Loucy (cell line): Measurements from ENCODE around the gene CDS2.

ENCODE experiments used
- H2AFZ ChIP-seq: fragments of 200-600 bp; sonication (generic); 2 replicates; pipeline ENCODE4 v1.6.0; 2016; ENCODE audit warnings: antibody characterized with exemption, mild to moderate bottlenecking, low read length, moderate library complexity
- H3F3A ChIP-seq: fragments of 200-600 bp; 2 replicates; pipeline ENCODE4 v1.6.0; 2016; ENCODE audit warnings: antibody characterized with exemption, low read depth, mild to moderate bottlenecking
- H3K27me3 ChIP-seq: fragments of 200-600 bp; sonication (generic); 2 replicates; pipeline ENCODE4 v1.6.1; 2014; ENCODE audit warnings: low read length, mild to moderate bottlenecking; ENCODE audit not compliant: insufficient read depth, poor library complexity, severe bottlenecking
- H3K36me3 ChIP-seq: fragments of 200-600 bp; sonication (generic); 2 replicates; pipeline ENCODE4 v1.6.1; 2016; ENCODE audit warnings: low read length; ENCODE audit not compliant: insufficient read depth
- H3K4me1 ChIP-seq: fragments of 200-600 bp; sonication (generic); 2 replicates; pipeline ENCODE4 v1.5.1; 2014; ENCODE audit warnings: low read length, mild to moderate bottlenecking; ENCODE audit not compliant: insufficient read depth, poor library complexity, severe bottlenecking
- H3K4me2 ChIP-seq: fragments of 200-600 bp; sonication (generic); 2 replicates; pipeline ENCODE4 v1.6.0; 2014; ENCODE audit warnings: antibody characterized with exemption, low read length, low read depth, mild to moderate bottlenecking; ENCODE audit not compliant: poor library complexity, severe bottlenecking
- H3K4me3 ChIP-seq: fragments of 200-600 bp; sonication (generic); 2 replicates; pipeline ENCODE4 v1.5.1; 2014; ENCODE audit warnings: low read length, mild to moderate bottlenecking, mixed read lengths; ENCODE audit not compliant: poor library complexity, severe bottlenecking
- H3K79me2 ChIP-seq: fragments of 200-600 bp; sonication (generic); 2 replicates; pipeline ENCODE4 v1.6.1; 2014; ENCODE audit warnings: low read length; ENCODE audit not compliant: insufficient read depth
- H3K9ac ChIP-seq: fragments of 200-600 bp; sonication (generic); 2 replicates; pipeline ENCODE4 v1.6.0; 2014; ENCODE audit warnings: mild to moderate bottlenecking, low read depth, low read length, moderate library complexity; ENCODE audit not compliant: poor library complexity, severe bottlenecking
- H3K9me2 ChIP-seq: fragments of 200-600 bp; sonication (generic); replicated peaks from 2 replicates; pipeline ENCODE4 v1.6.1; 2016; ENCODE audit warnings: low read depth, low read length, mixed read lengths
- H3K9me3 ChIP-seq: fragments of 200-600 bp; sonication (generic); 2 replicates; pipeline ENCODE4 v1.6.1; 2014; ENCODE audit warnings: mild to moderate bottlenecking, antibody characterized with exemption, low read length, low read depth; ENCODE audit not compliant: insufficient read depth
- H4K20me1 ChIP-seq: fragments of 200-600 bp; sonication (generic); 2 replicates; pipeline ENCODE4 v1.6.0; 2014; ENCODE audit warnings: antibody characterized with exemption, low read length, mild to moderate bottlenecking; ENCODE audit not compliant: insufficient read depth, poor library complexity, severe bottlenecking
- EZH2phosphoT487 ChIP-seq: fragments of 200-600 bp; IDR thresholded peaks from 2 replicates; pipeline ENCODE4 v1.6.1; 2018; ENCODE audit warnings: antibody characterized with exemption, mild to moderate bottlenecking, moderate library complexity, borderline replicate concordance
- TF ChIP-seq, protein P1 (sequence below): fragments of 200-600 bp; sonication (generic); conservative IDR thresholded peaks from 2 replicates; pipeline ENCODE4 v1.5.1; 2014; ENCODE audit warnings: mild to moderate bottlenecking, antibody characterized with exemption, low read length

The CDS2 gene

DNA sequence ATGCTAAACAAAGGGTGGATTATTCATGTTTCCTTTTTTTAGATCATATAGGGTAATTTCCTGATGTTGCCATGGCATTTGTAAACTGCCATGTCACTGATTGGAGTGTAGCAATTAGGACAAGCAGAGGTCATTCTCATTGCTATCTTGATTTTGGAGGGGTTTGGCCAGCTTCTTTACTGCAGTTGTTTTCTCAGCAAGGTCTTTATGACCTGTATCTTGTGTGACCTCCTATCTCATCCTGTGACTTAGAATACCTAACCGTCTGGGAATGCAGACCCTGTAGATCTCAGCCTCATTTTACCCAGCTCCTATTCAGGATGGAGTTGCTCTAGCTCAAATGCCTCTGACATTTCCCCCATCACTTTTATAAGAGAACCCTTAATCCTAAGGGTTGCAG lies 53.6 kb downstream of the CDS2 start:
- Histone ChIP-seq H3K9me3 (no peaks in the 10 kb centered on the region), H3K79me2 (no peaks in the 10 kb centered on the region), H2AFZ (no peak overlapping the region), H3K27me3 (no peaks in the 10 kb centered on the region), H3K4me3 (no peak overlapping the region), H3K4me1 (peaks cover 19% of the 10 kb centered on the region), H4K20me1 (no peaks in the 10 kb centered on the region), H3K4me2 (no peak overlapping the region), H3K36me3 (peaks cover 66% of the 10 kb centered on the region; the same call in 1 of the 2 replicates), H3K9ac (no peak overlapping the region), H3K9me2 (no peaks in the 10 kb centered on the region), H3F3A (no peaks in the 10 kb centered on the region)
- TF ChIP-seq, protein P1, sequence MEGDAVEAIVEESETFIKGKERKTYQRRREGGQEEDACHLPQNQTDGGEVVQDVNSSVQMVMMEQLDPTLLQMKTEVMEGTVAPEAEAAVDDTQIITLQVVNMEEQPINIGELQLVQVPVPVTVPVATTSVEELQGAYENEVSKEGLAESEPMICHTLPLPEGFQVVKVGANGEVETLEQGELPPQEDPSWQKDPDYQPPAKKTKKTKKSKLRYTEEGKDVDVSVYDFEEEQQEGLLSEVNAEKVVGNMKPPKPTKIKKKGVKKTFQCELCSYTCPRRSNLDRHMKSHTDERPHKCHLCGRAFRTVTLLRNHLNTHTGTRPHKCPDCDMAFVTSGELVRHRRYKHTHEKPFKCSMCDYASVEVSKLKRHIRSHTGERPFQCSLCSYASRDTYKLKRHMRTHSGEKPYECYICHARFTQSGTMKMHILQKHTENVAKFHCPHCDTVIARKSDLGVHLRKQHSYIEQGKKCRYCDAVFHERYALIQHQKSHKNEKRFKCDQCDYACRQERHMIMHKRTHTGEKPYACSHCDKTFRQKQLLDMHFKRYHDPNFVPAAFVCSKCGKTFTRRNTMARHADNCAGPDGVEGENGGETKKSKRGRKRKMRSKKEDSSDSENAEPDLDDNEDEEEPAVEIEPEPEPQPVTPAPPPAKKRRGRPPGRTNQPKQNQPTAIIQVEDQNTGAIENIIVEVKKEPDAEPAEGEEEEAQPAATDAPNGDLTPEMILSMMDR, result no peak
- no peak for TF ChIP-seq EZH2phosphoT487

DNA sequence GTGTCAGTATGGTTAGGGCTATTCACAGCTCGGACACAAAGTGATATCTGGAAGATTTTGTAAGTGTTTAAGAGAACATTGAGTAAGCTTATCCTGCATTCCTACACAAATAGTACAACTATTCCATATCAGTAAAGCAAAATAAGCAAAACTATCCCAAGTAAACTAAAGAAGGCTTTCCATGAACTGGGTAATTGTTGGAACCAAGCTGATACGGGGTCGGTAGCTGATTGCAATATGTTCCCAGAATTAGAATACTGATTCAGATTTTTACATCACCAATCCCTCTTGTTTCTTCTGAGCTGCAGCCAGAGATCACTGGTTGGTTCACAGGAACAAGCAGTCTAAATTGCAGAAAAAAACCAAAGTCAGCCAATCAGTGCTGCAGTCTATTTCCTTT lies 54.1 kb downstream of the CDS2 start:
- Histone ChIP-seq H3K4me1 (peaks cover 19% of the 10 kb centered on the region), H3K27me3 (no peaks in the 10 kb centered on the region), H3K4me2 (no peak overlapping the region), H4K20me1 (no peaks in the 10 kb centered on the region), H3K9ac (no peak overlapping the region), H3K79me2 (no peaks in the 10 kb centered on the region), H3K4me3 (no peak overlapping the region), H3K9me3 (no peaks in the 10 kb centered on the region), H3F3A (no peaks in the 10 kb centered on the region), H3K36me3 (peaks cover 71% of the 10 kb centered on the region; the same call in 1 of the 2 replicates), H3K9me2 (no peaks in the 10 kb centered on the region), H2AFZ (no peak overlapping the region)
- TF ChIP-seq EZH2phosphoT487, result no peak
- TF ChIP-seq, protein P1, result no peak

DNA sequence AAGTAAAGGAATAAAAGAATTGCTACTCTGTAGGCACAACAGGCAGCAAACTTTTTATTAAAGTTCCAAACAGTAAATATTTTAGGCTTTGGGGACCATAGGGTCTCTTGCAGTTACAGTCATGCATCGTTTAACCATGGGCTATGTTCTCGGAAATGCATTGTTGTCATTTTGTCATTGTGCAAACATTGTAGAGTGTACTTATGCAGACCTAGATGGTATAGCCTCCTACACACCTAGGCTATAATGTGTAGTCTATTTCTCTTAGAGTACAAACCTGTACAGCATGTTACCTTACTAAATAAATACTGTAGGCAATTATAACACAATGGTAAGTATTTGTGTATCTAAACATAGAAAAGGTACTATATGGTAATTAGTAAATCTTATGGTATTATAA lies 54.7 kb downstream of the CDS2 start:
- TF ChIP-seq, protein P1, result no peak
- no peak for TF ChIP-seq EZH2phosphoT487
- H3K79me2 ChIP-seq, result no peaks in the 10 kb centered on the region
- H2AFZ ChIP-seq, result no peak overlapping the region
- H4K20me1 ChIP-seq, result no peaks in the 10 kb centered on the region
- no peaks in the 10 kb centered on the region for H3K9me3 ChIP-seq
- no peak overlapping the region for H3K9ac ChIP-seq
- no peak overlapping the region for H3K4me3 ChIP-seq
- H3F3A ChIP-seq, result no peaks in the 10 kb centered on the region
- peaks cover 73% of the 10 kb centered on the region; the same call in 1 of the 2 replicates for H3K36me3 ChIP-seq
- no peaks in the 10 kb centered on the region for H3K27me3 ChIP-seq
- H3K9me2 ChIP-seq, result no peaks in the 10 kb centered on the region
- peaks cover 19% of the 10 kb centered on the region for H3K4me1 ChIP-seq
- H3K4me2 ChIP-seq, result no peak overlapping the region
